Stomach smooth muscle (tissue), 2 donors: ENCODE data around the gene RAPGEF2.

Experiments
- H3K27ac ChIP-seq: one replicate; pipeline ENCODE4 v1.7.0; 2013; ENCODE audit warnings: mild to moderate bottlenecking, low read length, inconsistent platforms
- H3K27me3 ChIP-seq, 2 donors: one replicate each; pipeline ENCODE4 v1.7.0; 2013; ENCODE audit warnings: low read length in 2 of 2; ENCODE audit not compliant: insufficient read depth in 2 of 2, control insufficient read depth in 1 of 2
- H3K36me3 ChIP-seq, 2 donors: one replicate each; pipeline ENCODE4 v1.7.0; 2013; ENCODE audit warnings: low read length in 2 of 2; ENCODE audit not compliant: control insufficient read depth in 2 of 2, insufficient read depth in 2 of 2
- H3K4me1 ChIP-seq: one replicate; pipeline ENCODE4 v1.7.0; 2013; ENCODE audit warnings: low read length; ENCODE audit not compliant: control insufficient read depth, insufficient read depth
- H3K4me3 ChIP-seq, 2 donors: one replicate each; pipeline ENCODE4 v1.7.0; 2013; ENCODE audit warnings: low read length in 2 of 2
- H3K9ac ChIP-seq, 2 donors: one replicate each; pipeline ENCODE4 v1.7.0; 2013; ENCODE audit warnings: low read length in 2 of 2, mild to moderate bottlenecking in 1 of 2
- H3K9me3 ChIP-seq, 2 donors: one replicate each; pipeline ENCODE4 v1.7.0; 2013; ENCODE audit warnings: low read length in 2 of 2; ENCODE audit not compliant: control insufficient read depth in 2 of 2
- donor health status: healthy.
- donor health status: Pancreatic carcinoma.

RAPGEF2 gene

GRCh38 chr4:159290321-159291030, 187.6 kb downstream of the RAPGEF2 start:
- Histone ChIP-seq H3K9me3 (no peaks in the 10 kb centered on the region), H3K36me3 (no peaks in the 10 kb centered on the region), H3K4me1 (no peaks in the 10 kb centered on the region), H3K27me3 (no peaks in the 10 kb centered on the region), H3K27ac (no peak overlapping the region), H3K9ac (no peak overlapping the region), H3K4me3 (no peak overlapping the region)

GRCh38 chr4:159291176-159291575, 188.3 kb downstream of the RAPGEF2 start:
- H3K4me3 ChIP-seq = no peak overlapping the region
- H3K4me1 ChIP-seq = no peaks in the 10 kb centered on the region
- no peaks in the 10 kb centered on the region for H3K9me3 ChIP-seq
- no peaks in the 10 kb centered on the region for H3K27me3 ChIP-seq
- no peak overlapping the region for H3K27ac ChIP-seq
- no peaks in the 10 kb centered on the region for H3K36me3 ChIP-seq
- H3K9ac ChIP-seq = no peak overlapping the region

- H3K9ac ChIP-seq = no peak overlapping the region
- H3K27me3 ChIP-seq = no peaks in the 10 kb centered on the region
- no peak overlapping the region for H3K4me3 ChIP-seq
- no peaks in the 10 kb centered on the region for H3K9me3 ChIP-seq
- no peaks in the 10 kb centered on the region for H3K4me1 ChIP-seq
- no peak overlapping the region for H3K27ac ChIP-seq
- H3K36me3 ChIP-seq = no peaks in the 10 kb centered on the region
Observed at GRCh38 chr4:159292137-159292896, 189.4 kb downstream of the RAPGEF2 start.

GRCh38 chr4:159293811-159294515, 191.1 kb downstream of the RAPGEF2 start:
- no peaks in the 10 kb centered on the region for H3K27me3 ChIP-seq
- no peak overlapping the region for H3K4me3 ChIP-seq
- H3K27ac ChIP-seq = no peak overlapping the region
- no peaks in the 10 kb centered on the region for H3K36me3 ChIP-seq
- no peak overlapping the region for H3K9ac ChIP-seq
- no peaks in the 10 kb centered on the region for H3K9me3 ChIP-seq
- H3K4me1 ChIP-seq = no peaks in the 10 kb centered on the region

- Histone ChIP-seq H3K4me1 (no peaks in the 10 kb centered on the region), H3K4me3 (no peak overlapping the region), H3K27me3 (no peaks in the 10 kb centered on the region), H3K9me3 (no peaks in the 10 kb centered on the region), H3K27ac (no peak overlapping the region), H3K36me3 (no peaks in the 10 kb centered on the region), H3K9ac (no peak overlapping the region)
Observed at GRCh38 chr4:159296061-159296460, 193.2 kb downstream of the RAPGEF2 start.

GRCh38 chr4:159297091-159297490, 194.2 kb downstream of the RAPGEF2 start:
- no peaks in the 10 kb centered on the region for H3K27me3 ChIP-seq
- no peak overlapping the region for H3K4me3 ChIP-seq
- no peak overlapping the region for H3K27ac ChIP-seq
- no peak overlapping the region for H3K9ac ChIP-seq
- no peaks in the 10 kb centered on the region for H3K9me3 ChIP-seq
- H3K36me3 ChIP-seq = no peaks in the 10 kb centered on the region
- H3K4me1 ChIP-seq = no peaks in the 10 kb centered on the region

- Histone ChIP-seq H3K27me3 (no peaks in the 10 kb centered on the region), H3K4me3 (no peak overlapping the region), H3K9me3 (no peaks in the 10 kb centered on the region), H3K36me3 (no peaks in the 10 kb centered on the region), H3K9ac (no peak overlapping the region), H3K4me1 (no peaks in the 10 kb centered on the region), H3K27ac (no peak overlapping the region)
Observed at GRCh38 chr4:159298502-159298901, 195.6 kb downstream of the RAPGEF2 start.

GRCh38 chr4:159303435-159303834, 200.6 kb downstream of the RAPGEF2 start:
- Histone ChIP-seq H3K27ac (no peak overlapping the region), H3K4me1 (no peaks in the 10 kb centered on the region), H3K9ac (no peak overlapping the region), H3K9me3 (peaks cover 0 to 5% of the 10 kb centered on the region in 2 donors), H3K36me3 (peaks cover 2 to 13% of the 10 kb centered on the region in 2 donors), H3K4me3 (no peak overlapping the region), H3K27me3 (no peaks in the 10 kb centered on the region)

- Histone ChIP-seq H3K9me3 (peaks cover 0 to 5% of the 10 kb centered on the region in 2 donors), H3K4me3 (no peak overlapping the region), H3K36me3 (peaks cover 2 to 13% of the 10 kb centered on the region in 2 donors), H3K9ac (no peak overlapping the region), H3K27me3 (no peaks in the 10 kb centered on the region), H3K27ac (no peak overlapping the region), H3K4me1 (no peaks in the 10 kb centered on the region)
Observed at GRCh38 chr4:159305129-159305528, 202.2 kb downstream of the RAPGEF2 start.

- Histone ChIP-seq H3K36me3 (peaks cover 2 to 13% of the 10 kb centered on the region in 2 donors), H3K27me3 (no peaks in the 10 kb centered on the region), H3K9ac (no peak overlapping the region), H3K4me1 (no peaks in the 10 kb centered on the region), H3K9me3 (peaks cover 0 to 5% of the 10 kb centered on the region in 2 donors), H3K4me3 (no peak overlapping the region), H3K27ac (no peak overlapping the region)
Observed at GRCh38 chr4:159307929-159308328, 205.1 kb downstream of the RAPGEF2 start.
